Heart left ventricle (tissue), 16 donors: ENCODE measurements around the gene PRPF19. TPM values are rescaled to one million over a fixed set of nuclear protein-coding genes. Genes with fewer than 3 reads are reported as not detected.

ENCODE experiments used
- ATAC-seq, 4 donors: fragments of 200-7000 bp; cut with Tn5 transposase; one replicate each; pipeline ENCODE4 v1.9.1; 2020 to 2022; ENCODE audit warnings: moderate library complexity in 4 of 4, mild to moderate bottlenecking in 3 of 4, moderate number of reproducible peaks in 1 of 4
- DNase-seq, 5 donors: peaks; one replicate each; pipeline ENCODE4 v3.0.0-alpha.2; 2020
- H3K27ac ChIP-seq, 12 donors: fragments of 200-600 bp; sonication (generic) in 4 of 12; one replicate each; pipeline versions ENCODE4 v1.5.0 to v1.8.0; 2016 to 2022; ENCODE audit warnings: mild to moderate bottlenecking in 2 of 12
- H3K27me3 ChIP-seq, 9 donors: fragments of 200-600 bp; sonication (generic) in 2 of 9; one replicate each; pipeline versions ENCODE4 v1.5.1 to v1.8.0; 2016 to 2022; ENCODE audit warnings: mild to moderate bottlenecking in 3 of 9
- H3K36me3 ChIP-seq, 9 donors: fragments of 200-600 bp; sonication (generic) in 2 of 9; one replicate each; pipeline versions ENCODE4 v1.5.0 to v1.8.0; 2018 to 2022; ENCODE audit warnings: mild to moderate bottlenecking in 2 of 9
- H3K4me1 ChIP-seq, 12 donors: fragments of 200-600 bp; sonication (generic) in 4 of 12; one replicate each; pipeline versions ENCODE4 v1.5.0 to v1.8.0; 2016 to 2022; ENCODE audit warnings: mild to moderate bottlenecking in 3 of 12
- H3K4me3 ChIP-seq, 12 donors: fragments of 200-600 bp; sonication (generic) in 4 of 12; one replicate each; pipeline versions ENCODE4 v1.5.0 to v1.8.0; 2017 to 2022; ENCODE audit warnings: mild to moderate bottlenecking in 9 of 12, moderate library complexity in 4 of 12
- H3K9me3 ChIP-seq, 12 donors: fragments of 200-600 bp; sonication (generic) in 4 of 12; one replicate each; pipeline versions ENCODE4 v1.5.0 to v1.8.0; 2016 to 2022; ENCODE audit warnings: mild to moderate bottlenecking in 1 of 12
- CTCF ChIP-seq, 12 donors: fragments of 200-600 bp; sonication (generic) in 4 of 12; IDR thresholded peaks; one replicate each; pipeline versions ENCODE4 v1.5.0 to v1.8.0; 2018 to 2022; ENCODE audit warnings: antibody characterized with exemption in 12 of 12, mild to moderate bottlenecking in 5 of 12
- POLR2A ChIP-seq, 2 donors: fragments of 450-650 bp; IDR thresholded peaks; one replicate each; pipeline ENCODE4 v1.6.1; 2017; ENCODE audit warnings: antibody characterized with exemption in 2 of 2, mild to moderate bottlenecking in 2 of 2, moderate library complexity in 2 of 2
- whole genome bisulfite sequencing, 4 donors: extraction: QIAGEN DNeasy Blood & Tissue Kit in 2 of 4; methylation state at CpG; one replicate each; pipeline versions ENCODE4 v1.1.5 to v1.1.7; 2013 to 2018; 5-methylcytosine and 5-hydroxymethylcytosine counted together
- intact Hi-C, 10 donors: fragments of 100-400 bp; cut with DNase I; formaldehyde crosslinking; loops; one replicate each; pipeline versions ENCODE4 v1.11.1 to v1.14.2; 2022
- polyA plus RNA-seq, 2 donors: library from polyadenylated mRNA; stranded (reverse); fragments of 200-250 nt; gene quantifications; one replicate each; pipeline ENCODE4 v1.2.3, GENCODE V29; 2013
- total RNA-seq, 9 donors: library from RNA; depleted of rRNA in 2 of 9; stranded (reverse); fragments of >200 nt in 2 of 9; fragmentation: NEBNext Ultra II Directional in 3 of 9; extraction: Animal tissue kit (Norgen Biotek cat#: 25700) in 3 of 9; gene quantifications; one replicate each; pipeline versions ENCODE4 v1.1.0 to v1.2.4, GENCODE V29; 2016 to 2023
- donor health status: ischemic (EF 13 %, LVEDD 7.1; RV severe dilation, severe dysfunction).
- donor health status: healthy with polysubstance abuse.
- donor health status: DM: no; HTN: yes; CAD: no.
- donor health status: DM: no; HTN: no; CAD: no.
- donor health status: ischemic (EF 25% LVEDD 6.9; RV normal size, moderate dysfunction).
- donor health status: ischemic (EF 25% LVEDD 5.7; RV mildly dilated, moderate dysfunction).
- donor health status: healthy.
- donor health status: DM: yes; HTN: yes; CAD: no.
- donor health status: ischemic (EF 35%, LVEDD 5.7; RV mildly dilated, moderate dysfunction).
- donor health status: nonischemic (EF 11% LVEDD 7.7; RV severe dilation, severe dysfunction).
- donor health status: DM: yes; HTN: yes; CAD: no.
- donor health status: PGD.
- donor health status: ischemic (EF 29% LVEDD 5.4; RV normal size, mild dysfunction).
- donor health status: nonischemic (EF 23%, LVEDD 6.1; RV moderate dilation, normal function).

The PRPF19 gene
- total and polyA plus RNA-seq, 11 donors = 30.8 to 72.0 (median 40.8) TPM

DNA sequence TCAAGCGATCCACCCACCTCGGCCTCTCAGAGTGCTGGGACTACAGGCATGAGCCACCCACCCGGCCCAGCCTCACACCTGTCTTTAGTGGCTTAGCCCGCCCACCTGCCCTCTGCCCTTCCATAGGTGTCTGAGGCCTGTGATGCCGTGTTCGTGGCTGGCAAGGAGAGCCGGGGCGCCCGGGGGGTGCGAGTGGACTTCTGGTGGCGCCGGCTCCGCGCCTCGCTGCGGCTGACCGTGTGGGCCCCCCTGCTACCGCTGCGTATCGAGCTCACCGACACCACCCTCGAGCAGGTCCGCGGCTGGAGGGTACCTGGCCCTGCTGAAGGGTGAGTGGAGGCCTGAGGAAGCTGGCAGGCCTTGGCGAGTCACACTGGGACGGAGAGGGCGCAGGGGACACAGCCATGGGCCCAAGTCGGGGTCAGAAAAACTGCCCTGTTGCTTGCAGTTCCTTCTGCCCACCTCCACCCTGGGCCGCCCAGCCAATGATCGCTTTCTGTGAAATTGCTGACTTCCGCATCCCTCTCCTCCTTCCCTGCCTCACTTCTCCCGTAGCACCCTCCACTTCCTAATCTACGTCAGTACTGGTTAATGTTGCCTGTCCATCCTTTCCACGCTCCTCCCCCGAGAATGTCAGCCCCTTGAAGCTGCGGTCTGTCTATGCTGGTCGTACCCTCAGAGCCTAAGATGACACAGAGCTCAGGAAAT lies 27.2 kb upstream of the PRPF19 start:
- Histone ChIP-seq H3K4me3 (no peak overlapping the region), H3K4me1 (peaks cover 0 to 21% (median 11%) of the 10 kb centered on the region in 12 donors), H3K27ac (no peak overlapping the region), H3K9me3 (no peaks in the 10 kb centered on the region), H3K36me3 (peaks cover 0 to 17% (median 0%) of the 10 kb centered on the region in 9 donors), H3K27me3 (no peaks in the 10 kb centered on the region)
- intact Hi-C loops = no loop called here
- TF ChIP-seq CTCF (IDR thresholded peaks at IDR 0.05) (no peak), POLR2A (IDR thresholded peaks at IDR 0.05) (no peak)
- ATAC-seq = no peak
- 92 to 96% (median 95%) methylated on average over 21 to 37 of the region's 37 CpGs for WGBS, 4 donors
- DNase-seq = no peak

DNA sequence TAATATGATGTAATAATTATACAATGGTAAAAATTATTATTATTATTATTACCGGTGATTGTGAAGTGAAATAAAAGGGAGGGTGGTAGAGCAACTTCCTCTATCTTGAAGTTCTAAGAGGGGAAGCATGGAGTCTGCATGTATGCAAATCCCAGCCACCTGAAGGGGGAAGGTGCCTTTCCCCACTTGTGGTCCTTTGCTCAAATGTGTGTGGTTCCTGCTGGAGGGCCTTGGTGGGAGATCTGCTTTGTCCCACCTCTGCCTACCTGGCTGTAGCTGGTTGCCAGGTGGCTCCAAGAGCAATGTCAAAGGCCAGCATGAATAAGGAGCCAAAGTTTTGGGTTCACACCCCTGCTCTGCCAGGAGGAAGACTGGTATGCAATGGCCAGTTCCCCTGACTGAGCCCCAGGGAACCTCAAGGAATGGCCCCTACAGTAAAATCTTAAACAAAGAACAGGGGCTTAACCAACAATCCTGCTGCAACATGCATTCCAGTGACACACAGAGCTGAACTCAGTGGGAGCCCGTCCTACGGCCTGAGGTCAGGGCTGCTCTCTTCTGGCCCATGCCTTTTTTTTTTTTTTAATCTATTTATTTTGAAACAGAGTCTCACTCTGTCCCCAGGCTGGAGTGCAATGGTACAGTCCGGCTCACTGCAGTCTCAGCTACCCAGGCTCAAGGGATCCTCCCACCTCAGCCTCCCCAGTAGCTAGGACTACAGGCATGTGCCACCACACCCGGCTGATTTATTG lies 26.4 kb upstream of the PRPF19 start:
- DNase-seq = no peak

DNA sequence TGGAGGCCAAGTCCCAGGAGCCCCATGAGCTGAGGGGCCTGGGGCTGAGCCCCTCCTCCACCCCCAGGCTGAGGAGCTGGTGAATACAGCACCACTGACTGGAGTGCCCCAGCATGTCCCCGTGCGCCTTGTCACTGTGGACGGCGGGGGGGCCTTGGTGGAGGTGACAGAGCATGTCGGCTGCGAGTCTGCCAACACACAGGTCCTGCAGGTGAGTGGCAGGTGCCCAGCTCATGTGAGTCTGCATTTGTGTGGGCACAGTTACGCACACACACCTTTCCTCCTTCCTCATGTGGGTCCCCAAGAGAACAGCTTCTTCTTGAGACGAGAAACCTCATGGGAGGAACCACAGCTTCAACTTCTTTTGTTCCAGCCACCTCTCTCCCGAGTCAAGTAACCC lies 25.5 kb upstream of the PRPF19 start:
- H3K36me3 ChIP-seq = peaks cover 0 to 4% (median 0%) of the 10 kb centered on the region in 9 donors
- intact Hi-C loops = no loop called here
- no peak overlapping the region for H3K27ac ChIP-seq
- TF ChIP-seq POLR2A (IDR thresholded peaks at IDR 0.05) (no peak), CTCF (IDR thresholded peaks at IDR 0.05) (no peak)
- H3K9me3 ChIP-seq = no peaks in the 10 kb centered on the region
- peaks cover 0 to under 1% (median 0%) of the 10 kb centered on the region in 9 donors for H3K27me3 ChIP-seq
- peaks cover 0 to 12% (median 7%) of the 10 kb centered on the region in 12 donors for H3K4me1 ChIP-seq
- 86 to 92% (median 89%) methylated on average over 5 to 9 of the region's 9 CpGs for WGBS, 4 donors
- no peak for ATAC-seq
- H3K4me3 ChIP-seq = no peak overlapping the region
- no peak for DNase-seq

More for the DNA sequence above, 26.4 kb upstream of the PRPF19 start:
- Histone ChIP-seq H3K9me3 (no peaks in the 10 kb centered on the region), H3K27me3 (no peaks in the 10 kb centered on the region), H3K4me1 (peaks cover 0 to 18% (median 10%) of the 10 kb centered on the region in 12 donors), H3K36me3 (peaks cover 0 to 9% (median 0%) of the 10 kb centered on the region in 9 donors), H3K27ac (no peak overlapping the region), H3K4me3 (no peak overlapping the region)
- TF ChIP-seq POLR2A (IDR thresholded peaks at IDR 0.05) (no peak), CTCF (IDR thresholded peaks at IDR 0.05) (no peak)
- intact Hi-C loops = no loop called here
- no peak for ATAC-seq
- 86 to 90% (median 89%) methylated on average over 5 of the region's 5 CpGs for WGBS, 4 donors

GRCh38 chr11:60930394-60930793 lies 24.0 kb upstream of the PRPF19 start:
- ATAC-seq = no peak
- H3K9me3 ChIP-seq = no peaks in the 10 kb centered on the region
- no peak for TF ChIP-seq CTCF (IDR thresholded peaks at IDR 0.05)
- TF ChIP-seq POLR2A (IDR thresholded peaks at IDR 0.05) = no peak
- WGBS, 4 donors = 93 to 100% (median 98%) methylated on average over 3 to 4 of the region's 4 CpGs
- H3K27ac ChIP-seq = no peak overlapping the region
- peaks cover 0 to 4% (median 0%) of the 10 kb centered on the region in 9 donors for H3K36me3 ChIP-seq
- DNase-seq = no peak
- intact Hi-C loops = no loop called here
- peaks cover 0 to 14% (median 0%) of the 10 kb centered on the region in 9 donors for H3K27me3 ChIP-seq
- H3K4me3 ChIP-seq = no peak overlapping the region
- H3K4me1 ChIP-seq = peaks cover 0 to 5% (median 0%) of the 10 kb centered on the region in 12 donors
